Coronary artery (tissue), 2 donors: Measurements from ENCODE around the gene SPON1.

Experiments used
- DNase-seq: peaks from one replicate; pipeline ENCODE4 v3.0.0-alpha.2; 2017; ENCODE audit warnings: low spot score
- H3K27ac ChIP-seq, 2 donors: fragments of 200-600 bp; sonication (generic); one replicate each; pipeline ENCODE4 v1.5.1; 2016 to 2019
- H3K4me3 ChIP-seq: fragments of 200-600 bp; sonication (generic); 2 replicates; pipeline ENCODE4 v1.5.1; 2016; ENCODE audit warnings: mild to moderate bottlenecking, moderate library complexity
- CTCF ChIP-seq: fragments of 200-600 bp; sonication (generic); IDR thresholded peaks from one replicate; pipeline ENCODE4 v1.5.1; 2019; ENCODE audit warnings: antibody characterized with exemption

Gene SPON1

GRCh38 chr11:14237444-14237961, 275.0 kb downstream of the SPON1 start:
- no peak for DNase-seq

DNA sequence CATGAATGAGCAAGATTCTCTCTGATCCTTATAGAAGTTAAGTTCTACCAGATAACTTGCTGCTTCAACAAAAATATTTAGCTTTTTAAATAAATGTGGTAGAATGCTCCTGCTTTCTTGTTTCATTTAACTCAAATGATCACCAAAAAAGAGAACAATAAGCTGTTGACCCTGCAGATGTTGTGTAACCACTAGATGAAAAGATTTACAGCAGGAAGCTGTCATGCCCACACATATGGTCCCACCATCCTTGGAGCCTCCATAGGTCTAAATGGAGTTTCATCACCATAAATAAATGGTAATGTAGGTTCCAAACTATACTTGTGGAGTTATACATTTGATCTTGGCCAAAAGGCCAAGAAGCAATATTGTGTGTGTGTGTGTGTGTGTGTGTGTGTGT, 277.7 kb downstream of the SPON1 start:
- DNase-seq, result no peak

More at GRCh38 chr11:14237444-14237961, 275.0 kb downstream of the SPON1 start:
- H3K4me3 ChIP-seq, result no peak overlapping the region
- TF ChIP-seq CTCF, result no peak
- no peak overlapping the region for H3K27ac ChIP-seq

DNA sequence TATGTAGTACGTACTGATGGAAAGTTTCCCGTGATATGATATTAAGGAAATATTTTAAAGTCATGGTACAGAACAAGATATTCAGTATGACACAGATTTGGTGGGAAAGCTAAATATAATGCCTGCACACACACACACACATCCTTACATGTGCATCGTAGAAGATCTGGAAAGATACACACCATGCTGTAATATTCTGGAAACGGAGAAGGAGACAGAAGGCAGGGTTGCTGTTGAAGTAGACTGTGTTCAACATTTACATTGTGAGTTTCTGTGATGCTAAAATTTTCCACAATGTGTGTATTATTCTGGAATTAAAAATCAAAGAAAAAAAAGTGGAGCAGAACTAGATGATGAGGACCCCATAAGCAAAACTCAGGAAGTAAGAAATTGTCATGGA, 278.4 kb downstream of the SPON1 start:
- Histone ChIP-seq H3K4me3 (no peak overlapping the region), H3K27ac (no peak overlapping the region)
- no peak for DNase-seq
- TF ChIP-seq CTCF, result no peak

More for the DNA sequence above, 277.7 kb downstream of the SPON1 start:
- TF ChIP-seq CTCF, result no peak
- no peak overlapping the region for H3K4me3 ChIP-seq
- H3K27ac ChIP-seq, result no peak overlapping the region

DNA sequence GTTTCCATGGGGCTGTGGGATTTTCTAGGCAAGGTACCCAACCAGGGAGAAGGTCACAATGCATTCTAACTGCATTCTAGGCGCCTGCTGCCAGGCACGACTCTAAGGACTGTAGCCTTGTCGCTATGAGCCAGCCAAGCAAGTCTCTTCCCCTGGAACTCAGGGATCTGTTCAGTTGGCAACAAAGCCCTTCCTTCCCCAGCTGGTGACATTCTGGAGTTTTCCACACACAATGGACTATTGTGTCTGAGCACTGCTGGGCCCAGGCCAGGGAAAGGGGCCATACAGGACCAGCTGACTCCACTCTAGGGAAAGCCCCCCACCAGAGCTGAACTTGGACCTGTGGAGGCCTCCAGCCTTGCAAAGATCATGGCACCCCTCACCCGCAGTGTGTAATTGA, 279.7 kb downstream of the SPON1 start:
- Histone ChIP-seq H3K4me3 (no peak overlapping the region), H3K27ac (no peak overlapping the region)
- no peak for TF ChIP-seq CTCF
- no peak for DNase-seq

GRCh38 chr11:14242733-14243132, 280.2 kb downstream of the SPON1 start:
- no peak for DNase-seq
- H3K27ac ChIP-seq, result no peak overlapping the region
- no peak overlapping the region for H3K4me3 ChIP-seq
- TF ChIP-seq CTCF, result no peak

DNA sequence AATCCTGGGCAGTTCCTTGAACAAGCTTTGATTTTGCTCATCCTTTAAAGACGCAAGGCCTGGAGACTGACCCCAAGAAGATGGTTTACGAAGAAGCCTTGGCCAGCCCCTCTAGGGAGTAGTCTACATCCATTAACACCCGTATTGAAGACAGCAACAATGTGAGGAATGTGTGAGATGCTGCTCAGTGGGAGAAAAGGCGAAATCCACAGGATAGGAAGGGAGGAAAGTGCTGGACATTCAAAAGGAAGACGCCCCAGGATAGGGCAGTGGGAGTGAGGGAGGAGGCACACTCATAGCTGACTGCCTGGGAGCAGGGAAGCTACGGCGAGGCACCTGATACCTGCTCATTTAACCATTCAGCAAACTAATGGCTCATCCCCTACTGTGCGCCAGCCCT, 282.4 kb downstream of the SPON1 start:
- DNase-seq, result no peak
- no peak overlapping the region for H3K4me3 ChIP-seq
- H3K27ac ChIP-seq, result no peak overlapping the region
- TF ChIP-seq CTCF, result no peak

DNA sequence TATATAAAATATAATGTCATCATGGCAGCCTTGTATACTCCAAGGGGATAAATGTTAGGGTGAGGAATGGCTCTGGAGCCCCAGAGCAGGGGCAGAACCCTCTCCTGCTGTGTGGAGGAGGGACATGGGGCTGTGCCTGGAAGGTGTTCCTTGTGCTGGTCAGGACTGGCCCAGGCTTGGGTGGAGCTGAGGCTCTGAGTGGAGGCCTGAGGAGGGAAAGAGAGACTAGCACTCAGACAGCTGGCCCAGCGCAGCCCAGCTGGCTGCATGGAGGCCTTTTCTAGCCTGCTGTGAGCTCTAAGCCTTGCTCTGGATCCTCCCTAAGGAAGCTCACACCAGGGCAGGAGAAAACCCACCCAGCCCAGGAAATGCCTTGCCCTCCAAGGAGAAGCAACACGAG, 282.9 kb downstream of the SPON1 start:
- no peak for TF ChIP-seq CTCF
- Histone ChIP-seq H3K4me3 (no peak overlapping the region), H3K27ac (no peak overlapping the region)
- no peak for DNase-seq
